Ishikawa (cell line): Measurements from ENCODE around the gene RAD9B.
A peak's percentile ranks its signal among the peaks of the same experiment; 100 is the strongest.

ENCODE experiments used
- CEBPB ChIP-seq: IDR thresholded peaks from 2 replicates; pipeline ENCODE4 v1.6.1; 2012
- CREB1 ChIP-seq: IDR thresholded peaks from 2 replicates; pipeline ENCODE4 v1.6.1; 2012; ENCODE audit warnings: low read depth
- EGR1 ChIP-seq: IDR thresholded peaks from 2 replicates; pipeline ENCODE4 v1.6.1; 2012
- EP300 ChIP-seq: IDR thresholded peaks from 2 replicates; pipeline ENCODE4 v1.6.1; 2012; ENCODE audit warnings: borderline replicate concordance
- FOXM1 ChIP-seq: IDR thresholded peaks from 2 replicates; pipeline ENCODE4 v1.6.1; 2012; ENCODE audit warnings: low read depth, borderline replicate concordance
- MAX ChIP-seq: IDR thresholded peaks from 2 replicates; pipeline ENCODE4 v1.6.1; 2012
- NFIC ChIP-seq: IDR thresholded peaks from 2 replicates; pipeline ENCODE4 v1.6.1; 2012
- RAD21 ChIP-seq: IDR thresholded peaks from 2 replicates; pipeline ENCODE4 v1.6.1; 2012; ENCODE audit warnings: low read depth
- REST ChIP-seq: IDR thresholded peaks from 2 replicates; pipeline ENCODE4 v1.6.1; 2012; ENCODE audit warnings: low read depth, mild to moderate bottlenecking
- TAF1 ChIP-seq: IDR thresholded peaks from 2 replicates; pipeline ENCODE4 v1.6.1; 2012; ENCODE audit warnings: low read depth, mild to moderate bottlenecking
- TCF12 ChIP-seq: IDR thresholded peaks from 2 replicates; pipeline ENCODE4 v1.6.1; 2012; ENCODE audit warnings: low read depth
- TEAD4 ChIP-seq: IDR thresholded peaks from 2 replicates; pipeline ENCODE4 v1.6.1; 2012
- USF1 ChIP-seq: IDR thresholded peaks from 2 replicates; pipeline ENCODE4 v1.6.1; 2012
- YY1 ChIP-seq: IDR thresholded peaks from 2 replicates; pipeline ENCODE4 v1.6.1; 2012; ENCODE audit warnings: low read depth
- ZBTB7A ChIP-seq: IDR thresholded peaks from 2 replicates; pipeline ENCODE4 v1.6.1; 2012; ENCODE audit warnings: low read depth

Gene RAD9B

GRCh38 chr12:110546339-110546738 is 44.2 kb downstream of the RAD9B start:
- TF ChIP-seq TAF1 (no peak), REST (no peak), CEBPB (no peak), RAD21 (no peak), TEAD4 (no peak), EP300 (no peak), USF1 (no peak), NFIC (no peak), FOXM1 (no peak), MAX (no peak), EGR1 (no peak), CREB1 (no peak), YY1 (no peak), ZBTB7A (no peak), TCF12 (no peak)

GRCh38 chr12:110547090-110547489 is 45.0 kb downstream of the RAD9B start:
- no peak for TF ChIP-seq MAX
- TF ChIP-seq EP300: no peak

- TF ChIP-seq ZBTB7A: no peak
These were observed 46.5 kb downstream of the RAD9B start for GRCh38 chr12:110548678-110549077.

GRCh38 chr12:110549716-110550115 is 47.6 kb downstream of the RAD9B start:
- TF ChIP-seq EP300 (no peak), CEBPB (no peak)

- TF ChIP-seq CEBPB (0 out of 2 replicates have a peak, but pooled peaks have one; percentile 25), TAF1 (no peak)
These were observed 48.9 kb downstream of the RAD9B start for GRCh38 chr12:110550981-110551380.
